Trophoblast cell (in vitro differentiated cells and primary cell): Measurements from ENCODE around the gene RAB22A.

Source experiments
- DNase-seq, 2 donors: peaks; one replicate each; pipeline ENCODE4 v3.0.0-alpha.2; 2016
- H2AFZ ChIP-seq: 2 replicates; pipeline ENCODE4 v1.6.1; 2013; ENCODE audit warnings: low read length, moderate library complexity, mild to moderate bottlenecking; ENCODE audit not compliant: insufficient read depth, poor library complexity
- H2AK5ac ChIP-seq: 2 replicates; pipeline ENCODE4 v1.6.1; 2013; ENCODE audit warnings: mild to moderate bottlenecking, low read length
- H2BK120ac ChIP-seq: 2 replicates; pipeline ENCODE4 v1.6.1; 2013; ENCODE audit warnings: low read length, mild to moderate bottlenecking, moderate library complexity; ENCODE audit not compliant: insufficient read depth, poor library complexity
- H2BK12ac ChIP-seq: 2 replicates; pipeline ENCODE4 v1.6.1; 2013; ENCODE audit warnings: mild to moderate bottlenecking, low read length, moderate library complexity
- H2BK5ac ChIP-seq: 2 replicates; pipeline ENCODE4 v1.6.1; 2013; ENCODE audit warnings: low read length, low read depth, moderate library complexity, mild to moderate bottlenecking; ENCODE audit not compliant: poor library complexity
- H3K14ac ChIP-seq: 2 replicates; pipeline ENCODE4 v1.6.1; 2013; ENCODE audit warnings: mild to moderate bottlenecking, low read length
- H3K18ac ChIP-seq: 2 replicates; pipeline ENCODE4 v1.6.1; 2013; ENCODE audit warnings: mild to moderate bottlenecking, low read length
- H3K23ac ChIP-seq: 2 replicates; pipeline ENCODE4 v1.6.1; 2013; ENCODE audit warnings: low read length
- H3K27ac ChIP-seq: 2 replicates; pipeline ENCODE4 v1.5.1; 2013; ENCODE audit warnings: low read depth, mild to moderate bottlenecking, inconsistent platforms, low read length, moderate library complexity
- H3K27me3 ChIP-seq: 2 replicates; pipeline ENCODE4 v1.6.1; 2013; ENCODE audit warnings: inconsistent platforms, mild to moderate bottlenecking, low read length, moderate library complexity; ENCODE audit not compliant: insufficient read depth
- H3K36me3 ChIP-seq, 2 experiments: 1 replicate in 1 of 2; 2 replicates in 1 of 2; pipeline ENCODE4 v1.6.1; 2013; ENCODE audit warnings: low read length in 2 of 2, mild to moderate bottlenecking in 2 of 2, moderate library complexity in 1 of 2; ENCODE audit not compliant: insufficient read depth in 2 of 2, control insufficient read depth in 1 of 2
- H3K4ac ChIP-seq: 2 replicates; pipeline ENCODE4 v1.6.1; 2013; ENCODE audit warnings: low read depth, mild to moderate bottlenecking, low read length, moderate library complexity
- H3K4me1 ChIP-seq, 2 experiments: 1 replicate in 1 of 2; 2 replicates in 1 of 2; pipeline ENCODE4 v1.6.1; 2013; ENCODE audit warnings: low read length in 2 of 2, mild to moderate bottlenecking in 2 of 2, moderate library complexity in 1 of 2; ENCODE audit not compliant: insufficient read depth in 2 of 2, control insufficient read depth in 1 of 2
- H3K4me2 ChIP-seq: 2 replicates; pipeline ENCODE4 v1.6.1; 2013; ENCODE audit warnings: inconsistent platforms, mild to moderate bottlenecking, low read length, moderate library complexity
- H3K4me3 ChIP-seq: 2 replicates; pipeline ENCODE4 v1.5.1; 2013; ENCODE audit warnings: mild to moderate bottlenecking, low read depth, low read length, inconsistent platforms
- H3K79me1 ChIP-seq: one replicate; pipeline ENCODE4 v1.6.1; 2013; ENCODE audit warnings: low read length
- H3K79me2 ChIP-seq: 2 replicates; pipeline ENCODE4 v1.6.1; 2013; ENCODE audit warnings: low read length, mild to moderate bottlenecking; ENCODE audit not compliant: control insufficient read depth, insufficient read depth, poor library complexity
- H3K9ac ChIP-seq: 2 replicates; pipeline ENCODE4 v1.6.1; 2013; ENCODE audit warnings: mild to moderate bottlenecking, low read length
- H3K9me3 ChIP-seq: 2 replicates; pipeline ENCODE4 v1.6.1; 2013; ENCODE audit warnings: low read depth, mild to moderate bottlenecking, control low read depth, inconsistent platforms, low read length; ENCODE audit not compliant: insufficient read depth
- H4K12ac ChIP-seq: 2 replicates; pipeline ENCODE4 v1.6.1; 2013; ENCODE audit warnings: low read depth, mild to moderate bottlenecking, low read length, moderate library complexity
- H4K8ac ChIP-seq: 2 replicates; pipeline ENCODE4 v1.6.1; 2013; ENCODE audit warnings: low read depth, mild to moderate bottlenecking, low read length, moderate library complexity
- H4K91ac ChIP-seq: one replicate; pipeline ENCODE4 v1.6.1; 2013; ENCODE audit warnings: low read depth, mild to moderate bottlenecking, low read length, moderate library complexity
- WGBS: extraction: QIAGEN DNeasy Blood & Tissue Kit; methylation state at CpG from one replicate; pipeline ENCODE4 v1.1.7; 2013; ENCODE audit warnings: missing lambda C conversion rate; ENCODE audit not compliant: insufficient read length, insufficient coverage; ENCODE audit errors: extremely low coverage; 5-methylcytosine and 5-hydroxymethylcytosine counted together

The RAB22A gene

DNA sequence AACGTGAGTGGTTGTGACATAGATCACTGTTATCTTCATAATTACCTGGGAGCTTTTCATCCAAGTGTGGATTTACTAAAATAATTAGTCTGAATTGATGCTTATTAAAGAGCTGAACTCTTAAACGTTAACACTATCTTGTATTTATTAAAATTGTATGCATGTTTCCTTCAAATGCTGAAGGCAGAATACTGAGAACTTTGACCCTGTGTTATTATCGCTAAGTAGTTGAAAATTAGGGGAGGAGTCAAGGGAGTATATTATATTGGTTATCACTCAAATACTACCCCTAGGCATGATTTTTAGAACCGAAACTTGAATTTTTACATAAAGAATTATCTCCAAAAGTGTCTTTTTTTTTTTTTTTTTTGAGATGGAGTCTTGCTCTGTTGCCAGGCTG lies 85.3 kb downstream of the RAB22A start:
- no peak overlapping the region for H3K18ac ChIP-seq
- no peak overlapping the region for H4K12ac ChIP-seq
- H4K91ac ChIP-seq: no peak overlapping the region
- no peak overlapping the region for H2AFZ ChIP-seq
- H3K27me3 ChIP-seq: no peaks in the 10 kb centered on the region
- H3K9ac ChIP-seq: no peak overlapping the region
- no peaks in the 10 kb centered on the region for H3K79me1 ChIP-seq
- no peaks in the 10 kb centered on the region for H3K36me3 ChIP-seq
- no CpG with 5 or more reads among the region's 4 CpGs for WGBS
- H3K14ac ChIP-seq: no peak overlapping the region
- H3K23ac ChIP-seq: no peak overlapping the region
- H3K4me1 ChIP-seq: peaks cover 2 to 8% of the 10 kb centered on the region in 2 experiments
- no peak overlapping the region for H2AK5ac ChIP-seq
- H3K4ac ChIP-seq: no peak overlapping the region
- peaks cover 15% of the 10 kb centered on the region for H3K79me2 ChIP-seq
- H2BK12ac ChIP-seq: no peak overlapping the region
- no peaks in the 10 kb centered on the region for H3K9me3 ChIP-seq
- H4K8ac ChIP-seq: no peak overlapping the region
- DNase-seq: no peak
- H3K4me2 ChIP-seq: no peak overlapping the region
- no peak overlapping the region for H3K27ac ChIP-seq
- no peak overlapping the region for H2BK5ac ChIP-seq
- H3K4me3 ChIP-seq: no peak overlapping the region
- no peak overlapping the region for H2BK120ac ChIP-seq

DNA sequence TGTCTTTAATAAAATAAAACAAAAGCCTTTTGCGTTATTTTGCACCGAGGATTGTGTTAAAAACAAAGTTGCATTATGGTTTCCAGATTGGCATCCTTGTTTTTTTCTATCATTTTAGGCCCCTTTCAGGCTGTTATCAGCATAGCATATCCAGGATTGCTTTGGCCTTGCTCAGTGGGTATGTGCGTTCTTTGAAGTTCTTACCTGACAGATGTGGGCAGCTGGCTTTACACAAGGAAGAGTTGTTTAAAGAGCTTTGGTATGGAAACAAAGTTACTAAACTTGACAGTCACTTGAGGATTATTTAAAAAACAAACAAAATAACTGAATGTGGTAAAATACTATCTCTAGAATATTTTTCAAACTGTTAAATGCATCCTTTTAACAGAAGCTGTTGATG lies 86.1 kb downstream of the RAB22A start:
- Histone ChIP-seq H2BK5ac (no peak overlapping the region), H2AK5ac (no peak overlapping the region), H3K9me3 (no peaks in the 10 kb centered on the region), H3K27ac (no peak overlapping the region), H4K91ac (no peak overlapping the region), H4K12ac (no peak overlapping the region), H2AFZ (no peak overlapping the region), H3K79me2 (peaks cover 9% of the 10 kb centered on the region), H3K4me3 (no peak overlapping the region), H3K23ac (no peak overlapping the region), H3K27me3 (no peaks in the 10 kb centered on the region), H3K18ac (no peak overlapping the region), H3K14ac (no peak overlapping the region), H3K4me2 (no peak overlapping the region), H3K9ac (no peak overlapping the region), H2BK120ac (no peak overlapping the region), H3K79me1 (no peaks in the 10 kb centered on the region), H3K4ac (peak overlapping the region; percentile 94), H4K8ac (no peak overlapping the region), H2BK12ac (no peak overlapping the region), H3K4me1 (peaks cover 0 to under 1% of the 10 kb centered on the region in 2 experiments), H3K36me3 (peaks cover 0 to 2% of the 10 kb centered on the region in 2 experiments)
- no CpG with 5 or more reads among the region's 3 CpGs for WGBS
- peak; percentile 54 to 86 for DNase-seq

DNA sequence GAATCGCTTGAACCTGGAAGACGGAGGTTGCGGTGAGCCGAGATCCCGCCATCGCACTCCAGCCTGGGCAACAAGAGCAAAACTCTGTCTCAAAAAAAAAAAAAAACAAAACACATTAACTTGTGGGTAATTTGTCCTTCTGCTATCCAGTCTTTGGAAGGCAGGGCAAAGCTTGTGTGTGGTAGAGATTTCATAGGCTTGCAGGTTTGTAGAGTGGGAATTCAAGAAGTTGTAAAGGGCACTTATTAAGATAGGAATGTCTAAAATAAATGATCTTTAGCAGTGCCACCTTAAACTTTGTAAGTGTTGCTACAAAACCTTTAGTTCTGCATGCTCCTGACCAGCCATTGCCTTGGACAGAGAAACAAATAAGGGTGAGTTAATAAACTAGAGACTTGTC lies 87.9 kb downstream of the RAB22A start:
- no peak overlapping the region for H4K91ac ChIP-seq
- no peaks in the 10 kb centered on the region for H3K27me3 ChIP-seq
- no peak overlapping the region for H3K27ac ChIP-seq
- H2BK120ac ChIP-seq: no peak overlapping the region
- H3K14ac ChIP-seq: no peak overlapping the region
- no peak overlapping the region for H2BK12ac ChIP-seq
- no peak for DNase-seq
- H3K79me1 ChIP-seq: no peaks in the 10 kb centered on the region
- H3K9ac ChIP-seq: no peak overlapping the region
- H3K36me3 ChIP-seq: peaks cover 0 to 2% of the 10 kb centered on the region in 2 experiments
- H3K18ac ChIP-seq: no peak overlapping the region
- H2AFZ ChIP-seq: no peak overlapping the region
- H3K4me2 ChIP-seq: no peak overlapping the region
- no peak overlapping the region for H3K4ac ChIP-seq
- H3K23ac ChIP-seq: no peak overlapping the region
- no peak overlapping the region for H3K4me3 ChIP-seq
- peaks cover 6% of the 10 kb centered on the region for H3K79me2 ChIP-seq
- WGBS: no CpG with 5 or more reads among the region's 6 CpGs
- no peak overlapping the region for H4K8ac ChIP-seq
- no peak overlapping the region for H2AK5ac ChIP-seq
- H2BK5ac ChIP-seq: no peak overlapping the region
- no peaks in the 10 kb centered on the region for H3K9me3 ChIP-seq
- no peaks in the 10 kb centered on the region for H3K4me1 ChIP-seq
- H4K12ac ChIP-seq: no peak overlapping the region

DNA sequence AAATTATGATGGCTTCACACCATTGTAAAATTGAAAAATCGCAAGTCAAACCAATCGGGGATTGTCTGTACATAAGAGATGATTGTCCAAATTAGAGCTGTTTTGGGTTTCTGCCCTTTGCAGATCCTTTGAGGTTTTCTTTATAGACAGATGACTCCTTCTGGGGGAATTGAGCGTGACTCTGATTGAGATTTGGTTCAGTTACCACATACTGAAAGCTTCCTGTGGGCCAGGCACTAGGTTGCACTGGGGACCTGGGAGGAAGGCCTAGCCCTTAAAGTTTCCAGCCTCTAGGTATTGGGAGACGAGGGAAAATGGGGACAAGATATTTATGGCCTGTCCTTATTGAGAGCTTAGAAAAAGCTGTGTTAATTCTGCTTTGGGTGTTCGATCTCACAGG lies 88.7 kb downstream of the RAB22A start:
- Histone ChIP-seq H3K14ac (no peak overlapping the region), H2AFZ (no peak overlapping the region), H4K12ac (no peak overlapping the region)

More for the DNA sequence above, 88.7 kb downstream of the RAB22A start:
- Histone ChIP-seq H2BK12ac (no peak overlapping the region), H3K79me1 (no peaks in the 10 kb centered on the region), H3K23ac (no peak overlapping the region), H2BK5ac (no peak overlapping the region), H3K9ac (no peak overlapping the region), H3K36me3 (peaks cover 0 to 2% of the 10 kb centered on the region in 2 experiments), H3K4ac (peak overlapping the region; percentile 84), H3K27me3 (no peaks in the 10 kb centered on the region), H2BK120ac (no peak overlapping the region), H4K8ac (no peak overlapping the region), H2AK5ac (no peak overlapping the region), H3K4me2 (no peak overlapping the region), H3K27ac (no peak overlapping the region), H3K9me3 (no peaks in the 10 kb centered on the region), H4K91ac (no peak overlapping the region), H3K79me2 (peaks cover 7% of the 10 kb centered on the region), H3K4me3 (no peak overlapping the region), H3K18ac (no peak overlapping the region), H3K4me1 (no peaks in the 10 kb centered on the region)
- DNase-seq: no peak
- WGBS: no CpG with 5 or more reads among the region's 5 CpGs
